HG03064 (cell line): ENCODE results near the gene ADAM19.

Source experiments
- ATAC-seq: cut with Tn5 transposase; IDR thresholded peaks from one replicate; pipeline ENCODE4 v1.9.1; 2021; ENCODE audit warnings: low read depth; ENCODE audit not compliant: unreplicated experiment

Gene ADAM19

GRCh38 chr5:157520911-157521703, 54.5 kb downstream of the ADAM19 start:
- ATAC-seq: no peak

DNA sequence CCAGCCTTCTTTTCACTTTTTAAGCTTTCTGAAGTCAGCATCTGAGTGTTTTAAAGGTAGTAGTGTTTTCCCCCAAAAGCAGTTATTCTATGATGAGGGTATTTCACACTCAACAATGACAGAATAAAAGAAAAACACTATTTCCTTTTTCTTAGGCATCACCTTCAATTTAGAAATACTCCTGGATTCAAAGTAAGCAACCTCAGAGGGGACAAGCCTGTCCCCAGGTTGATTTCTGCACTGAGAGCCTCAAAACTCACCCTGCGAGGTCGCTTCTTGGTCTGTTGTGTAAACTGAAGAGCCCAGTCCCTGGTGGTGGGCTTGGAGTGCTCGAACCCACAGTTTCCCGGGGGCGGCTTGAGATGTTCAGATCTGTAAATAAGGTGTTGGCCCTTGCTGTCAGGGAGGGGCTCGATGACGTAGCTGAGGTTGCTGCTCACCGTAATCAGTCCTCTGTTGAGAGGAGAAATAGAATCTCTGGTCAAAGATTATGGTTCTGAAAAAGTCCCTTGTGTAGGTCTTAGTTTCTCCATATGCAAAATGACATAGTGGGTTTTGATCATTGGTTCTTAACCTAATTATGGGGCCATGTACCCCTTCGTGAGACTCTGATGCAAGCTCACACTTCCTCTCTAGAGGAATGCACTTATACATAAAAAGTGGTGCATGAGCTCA, 55.9 kb downstream of the ADAM19 start:
- ATAC-seq: peak; percentile 54

- peak; percentile 71 for ATAC-seq
Observed at GRCh38 chr5:157518963-157519362, 56.6 kb downstream of the ADAM19 start.

DNA sequence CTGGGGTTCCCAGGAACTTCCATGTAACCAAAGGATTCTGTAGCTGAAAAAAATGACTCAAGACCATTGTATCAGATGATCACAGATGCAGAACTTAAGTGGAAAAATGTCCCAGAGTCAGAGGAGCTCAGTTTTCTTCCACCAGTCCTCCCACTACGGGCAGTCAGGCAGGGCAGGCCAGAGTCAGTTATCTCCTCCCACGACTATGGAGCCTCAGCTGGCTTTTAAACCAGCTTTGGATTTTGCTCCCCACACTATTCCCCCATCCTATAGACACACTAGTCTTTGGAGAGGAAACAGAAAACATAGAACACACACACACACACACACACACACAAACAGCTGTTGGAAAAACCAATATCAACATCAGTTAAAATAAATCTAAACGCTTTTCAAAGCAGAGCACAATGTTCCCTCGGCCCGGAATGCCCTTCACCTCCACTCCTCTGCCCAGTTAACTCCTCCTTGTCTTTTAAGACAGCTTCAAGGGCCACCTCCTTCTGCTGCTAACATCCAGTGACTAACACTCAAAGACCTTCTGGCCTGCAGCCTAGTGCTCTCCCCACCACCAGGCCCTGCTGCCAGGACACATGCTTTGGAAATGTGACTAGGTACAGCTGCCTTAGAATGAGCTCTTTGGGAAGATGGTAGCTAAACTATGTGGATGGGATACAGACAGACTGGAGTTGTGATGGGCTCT, 58.8 kb downstream of the ADAM19 start:
- ATAC-seq: no peak

- no peak for ATAC-seq
Observed at GRCh38 chr5:157516006-157516405, 59.6 kb downstream of the ADAM19 start.

DNA sequence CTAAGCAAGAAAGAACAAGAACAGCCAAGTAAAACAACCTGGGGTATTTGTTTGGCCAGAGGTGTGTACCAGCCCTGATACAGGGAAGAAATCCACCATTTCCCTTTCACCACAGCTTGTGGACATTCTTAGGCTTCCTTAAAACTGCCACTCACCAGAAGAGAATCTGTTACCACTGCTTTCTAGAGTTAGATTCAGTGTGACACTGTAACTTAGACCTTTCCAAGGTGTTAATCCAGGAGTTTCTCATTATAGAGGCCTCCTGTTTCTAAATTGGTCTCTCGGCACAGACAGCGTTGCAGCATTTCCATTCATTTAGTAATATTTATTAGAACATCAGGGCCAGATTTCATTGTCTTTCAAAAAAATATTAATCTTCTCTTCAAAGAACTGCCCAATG, 60.6 kb downstream of the ADAM19 start:
- no peak for ATAC-seq

DNA sequence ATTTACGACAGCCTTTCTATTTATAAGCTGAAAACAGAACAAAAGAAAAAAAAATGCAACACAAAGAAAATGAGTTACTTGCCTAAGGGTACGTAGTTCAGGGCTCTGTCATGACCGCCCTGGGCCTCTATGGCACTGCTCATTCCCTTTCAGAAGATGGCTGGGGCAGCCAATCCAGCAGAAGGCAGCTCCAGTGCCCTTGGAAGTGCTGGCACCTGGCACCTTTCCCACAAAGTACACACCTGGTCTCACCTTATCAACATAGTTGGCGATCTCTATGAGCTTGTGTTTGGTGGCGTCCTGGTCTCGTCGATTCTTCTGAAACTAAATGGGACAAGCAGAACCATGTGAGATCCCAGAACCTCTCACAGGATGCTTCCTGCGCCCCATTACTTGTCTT, 62.4 kb downstream of the ADAM19 start:
- no peak for ATAC-seq

GRCh38 chr5:157511651-157512644, 63.6 kb downstream of the ADAM19 start:
- ATAC-seq: no peak

GRCh38 chr5:157510682-157511081, 64.9 kb downstream of the ADAM19 start:
- ATAC-seq: no peak

DNA sequence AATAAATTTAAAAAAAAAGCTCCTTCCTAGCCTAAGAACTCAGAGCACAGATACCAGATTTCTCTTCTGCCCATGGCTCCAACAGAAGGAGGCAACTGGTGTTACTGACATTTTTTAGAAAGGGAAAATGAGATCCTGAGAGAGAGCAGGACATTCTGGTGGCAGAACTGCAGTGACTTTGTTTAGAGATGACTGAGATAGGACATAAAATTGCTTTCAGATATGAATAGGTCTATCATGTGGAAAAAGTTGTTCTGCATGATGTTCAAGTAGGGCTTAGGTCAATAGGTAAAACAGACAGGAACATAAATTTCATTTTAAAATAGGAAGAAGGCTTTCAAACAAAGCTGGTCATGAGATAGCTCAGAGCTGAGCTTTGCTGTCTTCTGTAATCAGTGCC, 66.0 kb downstream of the ADAM19 start:
- ATAC-seq: peak; percentile 75

DNA sequence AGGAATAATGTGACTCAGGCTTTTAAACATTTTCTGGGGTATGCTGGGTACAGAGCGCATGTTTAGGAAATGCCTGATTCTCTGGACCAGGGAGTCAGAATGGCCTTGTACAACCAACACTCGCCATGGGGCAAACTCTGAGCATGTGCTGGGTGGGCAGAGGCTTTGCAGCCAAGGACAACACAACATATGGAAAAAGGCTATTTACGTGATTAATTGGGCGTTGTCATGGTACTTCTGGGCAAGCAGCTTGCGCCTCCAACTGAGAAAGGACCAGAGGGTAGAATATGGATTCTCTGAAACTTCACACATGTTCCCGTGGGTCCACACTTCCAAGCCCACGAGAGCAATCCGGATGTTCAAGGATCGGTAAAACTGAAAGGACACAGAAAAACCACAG, 66.5 kb downstream of the ADAM19 start:
- ATAC-seq: no peak

DNA sequence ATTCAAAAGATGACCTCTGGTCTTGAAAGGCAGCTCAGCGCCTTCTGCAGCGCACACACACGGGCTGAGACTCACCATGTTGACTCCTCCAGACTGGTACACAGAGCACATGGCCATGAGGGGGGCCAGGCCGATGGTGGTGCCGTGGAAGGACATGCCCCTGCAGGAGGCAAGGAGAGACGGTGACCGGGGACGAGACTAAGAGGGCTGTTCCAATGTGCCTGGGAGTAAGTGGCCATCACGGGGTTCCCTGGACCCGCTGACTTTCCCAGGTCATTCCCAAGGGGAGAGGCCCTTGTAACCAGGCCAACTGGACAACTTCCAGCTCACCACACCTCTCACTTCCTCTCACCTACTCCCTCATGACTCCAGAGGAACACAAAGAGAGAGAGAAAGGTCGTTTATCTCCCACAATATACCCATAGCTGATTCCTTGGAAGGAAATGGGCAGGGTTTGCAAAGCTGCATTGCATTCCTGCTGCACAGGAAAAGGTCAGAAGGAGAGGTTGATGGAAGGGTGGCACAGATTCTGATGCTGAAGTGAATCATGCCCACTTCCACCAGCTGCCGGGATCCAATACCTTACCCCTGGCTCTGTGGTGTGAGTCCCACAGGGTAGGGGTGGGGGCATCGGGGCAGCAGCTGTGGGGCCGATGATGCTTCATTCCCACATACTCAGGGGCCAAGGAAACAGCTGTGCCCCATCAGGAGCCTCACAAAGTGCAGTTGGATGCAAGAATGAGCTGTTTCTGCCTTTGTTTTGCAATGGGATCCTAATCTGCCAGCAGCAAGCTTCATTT, 68.4 kb downstream of the ADAM19 start:
- no peak for ATAC-seq

- ATAC-seq: no peak
Observed at GRCh38 chr5:157506066-157506590, 69.4 kb downstream of the ADAM19 start.

- ATAC-seq: no peak
Observed at GRCh38 chr5:157505496-157505895, 70.1 kb downstream of the ADAM19 start.

DNA sequence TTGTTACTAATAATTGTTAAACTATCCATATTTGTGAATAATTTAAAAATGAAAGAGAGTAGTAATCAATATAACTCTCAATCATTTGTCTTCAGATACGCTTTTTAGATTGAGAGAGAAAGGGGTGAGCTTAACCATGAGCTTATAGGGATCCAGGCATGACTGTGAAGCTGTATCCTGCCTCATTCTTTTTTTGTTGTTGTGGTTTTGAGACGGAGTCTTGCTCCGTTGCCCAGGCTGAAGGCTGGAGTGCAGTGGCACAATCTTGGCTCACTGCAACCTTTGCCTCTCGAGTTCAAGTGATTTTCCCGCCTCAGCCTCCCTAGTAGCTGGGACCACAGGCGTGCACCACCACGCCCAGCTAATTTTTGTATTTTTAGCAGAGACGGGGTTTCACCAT, 71.5 kb downstream of the ADAM19 start:
- no peak for ATAC-seq

GRCh38 chr5:157502143-157502647, 73.4 kb downstream of the ADAM19 start:
- peak; percentile 79 for ATAC-seq

- no peak for ATAC-seq
Observed at GRCh38 chr5:157497875-157498611, 77.5 kb downstream of the ADAM19 start.

GRCh38 chr5:157496864-157497263, 78.7 kb downstream of the ADAM19 start:
- no peak for ATAC-seq
